GM12878 (cell line): ENCODE measurements around the gene SETBP1. TPM values are rescaled to one million over a fixed set of nuclear protein-coding genes. Genes with fewer than 3 reads are reported as not detected.

Experiments used
- ATAC-seq: fragments of 200-7000 bp; cut with Tn5 transposase; 3 replicates; pipeline ENCODE4 v1.9.1; 2020; ENCODE audit warnings: mild to moderate bottlenecking, moderate library complexity
- Bru-seq: library from RNA; stranded (reverse); fragments of 400-500 nt; gene quantifications from one replicate; lab custom pipeline; 2021; lab: Mats Ljungman, UMichigan
- BruChase-seq, 2 experiments: library from RNA; stranded (reverse); fragments of 400-500 nt; gene quantifications; one replicate each; lab custom pipeline; 2021; lab: Mats Ljungman, UMichigan
- BruUV-seq: library from RNA; stranded (reverse); fragments of 400-500 nt; replicated peaks from 2 replicates; lab custom pipeline; 2021; lab: Mats Ljungman, UMichigan
- CTCF ChIA-PET: fragments of 300-600 bp; sonication (Branson Sonifier 250); formaldehyde crosslinking; extraction: SDS; loops from one replicate; lab custom pipeline; 2021; ENCODE audit warnings: inconsistent platforms; lab: Yijun Ruan, JAX
- POLR2A ChIA-PET: fragments of 350-600 bp; formaldehyde crosslinking; extraction: SDS; loops from one replicate; lab custom pipeline; 2021; ENCODE audit warnings: inconsistent platforms; lab: Charles Lee
- RAD21 ChIA-PET: fragments of 300-600 bp; sonication (Branson Sonifier 250); formaldehyde crosslinking; loops from one replicate; lab custom pipeline; 2023; ENCODE audit warnings: antibody characterized with exemption; ENCODE audit not compliant: unreplicated experiment; lab: Charles Lee
- SMC1A ChIA-PET: fragments of 300-600 bp; sonication (Branson Sonifier 250); formaldehyde crosslinking; loops from one replicate; lab custom pipeline; 2023; ENCODE audit not compliant: unreplicated experiment, uncharacterized antibody; lab: Charles Lee
- DNase-seq: peaks from one replicate; pipeline ENCODE4 v3.0.0-alpha.2; 2011; ENCODE audit warnings: low read depth, low spot score
- FAIRE-seq: peaks from 3 replicates; lab custom pipeline; 2011; peaks lifted over from hg19 to GRCh38; lab: Jason Lieb, UNC
- H2AFZ ChIP-seq: 2 replicates; pipeline ENCODE4 v1.6.0; 2011; ENCODE audit warnings: low read depth, low read length, control low read depth; ENCODE audit not compliant: control insufficient read depth
- H3K27ac ChIP-seq: 2 replicates; pipeline ENCODE4 v1.5.1; 2011; ENCODE audit warnings: control low read depth; ENCODE audit not compliant: control insufficient read depth, insufficient read depth
- H3K27me3 ChIP-seq, 2 experiments: replicated peaks in 1 of 2; 2 replicates each; pipeline versions ENCODE4 v1.6.0 to v1.6.1; 2011; ENCODE audit warnings: low read length in 1 of 2; ENCODE audit not compliant: control insufficient read depth in 2 of 2, insufficient read depth in 2 of 2
- H3K36me3 ChIP-seq, 2 experiments: 2 replicates each; pipeline ENCODE4 v1.5.1; 2011; ENCODE audit warnings: low read length in 1 of 2; ENCODE audit not compliant: control insufficient read depth in 2 of 2, insufficient read depth in 2 of 2
- H3K4me1 ChIP-seq: 2 replicates; pipeline ENCODE4 v1.6.1; 2011; ENCODE audit warnings: mild to moderate bottlenecking, low read length, moderate library complexity, mixed read lengths; ENCODE audit not compliant: control insufficient read depth, insufficient read depth
- H3K4me2 ChIP-seq: 2 replicates; pipeline ENCODE4 v1.6.0; 2011; ENCODE audit warnings: control low read depth; ENCODE audit not compliant: control insufficient read depth, insufficient read depth
- H3K4me3 ChIP-seq: fragments of 200-600 bp; sonication (generic); 2 replicates; pipeline ENCODE4 v1.5.1; 2016
- H3K79me2 ChIP-seq: 2 replicates; pipeline ENCODE4 v1.6.0; 2011; ENCODE audit warnings: low read length; ENCODE audit not compliant: control insufficient read depth, insufficient read depth
- H3K9ac ChIP-seq: 2 replicates; pipeline ENCODE4 v1.8.0; 2011; ENCODE audit warnings: low read length, control low read depth, mixed read lengths; ENCODE audit not compliant: control insufficient read depth, insufficient read depth
- H3K9me3 ChIP-seq: replicated peaks from 3 replicates; pipeline ENCODE4 v1.5.1; 2011; ENCODE audit warnings: mild to moderate bottlenecking, low read length; ENCODE audit not compliant: control insufficient read depth, insufficient read depth
- H4K20me1 ChIP-seq: 2 replicates; pipeline ENCODE4 v1.6.0; 2011; ENCODE audit not compliant: control insufficient read depth, insufficient read depth
- ASH2L ChIP-seq: fragments of 300-600, 200-600 bp; sonication (generic); IDR thresholded peaks from 2 replicates; pipeline ENCODE4 v1.6.1; 2017; ENCODE audit warnings: low read depth, mild to moderate bottlenecking, borderline replicate concordance
- BACH1 ChIP-seq: fragments of 450-650 bp; IDR thresholded peaks from 2 replicates; pipeline ENCODE4 v1.6.1; 2017; ENCODE audit warnings: mild to moderate bottlenecking, borderline replicate concordance
- BHLHE40 ChIP-seq, 2 experiments: fragments of 450-650 bp in 1 of 2; IDR thresholded peaks; 2 replicates each; pipeline ENCODE4 v1.6.1; 2011 to 2017; ENCODE audit warnings: low read depth in 2 of 2, borderline replicate concordance in 1 of 2, improper control_type of control experiment in 1 of 2, low read length in 1 of 2, mild to moderate bottlenecking in 1 of 2
- CBFB ChIP-seq: IDR thresholded peaks from 2 replicates; pipeline ENCODE4 v1.6.1; 2016; ENCODE audit warnings: antibody characterized with exemption, low read depth
- CEBPB ChIP-seq, 2 experiments: fragments of 150-350 bp in 1 of 2; IDR thresholded peaks; 2 replicates each; pipeline ENCODE4 v1.6.1; 2012 to 2014; ENCODE audit warnings: low read depth in 2 of 2, low read length in 2 of 2, borderline replicate concordance in 1 of 2, inconsistent platforms in 1 of 2
- CHD4 ChIP-seq: fragments of 200-600 bp; sonication (generic); IDR thresholded peaks from 2 replicates; pipeline ENCODE4 v1.6.1; 2016; ENCODE audit warnings: mild to moderate bottlenecking
- ETV6 ChIP-seq, 2 experiments: fragments of 450-650 bp in 1 of 2; IDR thresholded peaks in 1 of 2; conservative IDR thresholded peaks in 1 of 2; 2 replicates each; pipeline ENCODE4 v1.6.1; 2014; ENCODE audit warnings: antibody characterized with exemption in 1 of 2, borderline replicate concordance in 1 of 2, low read depth in 1 of 2, mild to moderate bottlenecking in 1 of 2, moderate library complexity in 1 of 2
- GABPA ChIP-seq: IDR thresholded peaks from 2 replicates; pipeline ENCODE4 v1.6.1; 2014; ENCODE audit warnings: antibody characterized with exemption, low read depth, mild to moderate bottlenecking, inconsistent platforms
- GATAD2B ChIP-seq: fragments of 450-650 bp; conservative IDR thresholded peaks from 2 replicates; pipeline ENCODE4 v1.6.1; 2017; ENCODE audit warnings: low read depth, mild to moderate bottlenecking, moderate library complexity
- HCFC1 ChIP-seq: fragments of 150-350 bp; IDR thresholded peaks from 2 replicates; pipeline ENCODE4 v1.6.1; 2014; ENCODE audit warnings: low read length
- HDGF ChIP-seq: fragments of 450-650 bp; IDR thresholded peaks from 2 replicates; pipeline ENCODE4 v1.6.1; 2016; ENCODE audit warnings: antibody characterized with exemption
- KDM1A ChIP-seq: fragments of 200-600 bp; sonication (generic); IDR thresholded peaks from 2 replicates; pipeline ENCODE4 v1.6.1; 2016; ENCODE audit warnings: borderline replicate concordance
- MEF2A ChIP-seq: IDR thresholded peaks from 2 replicates; pipeline ENCODE4 v1.6.1; 2011; ENCODE audit warnings: low read depth, mild to moderate bottlenecking, low read length, moderate library complexity; ENCODE audit not compliant: insufficient read depth
- RBBP5 ChIP-seq: fragments of 200-600 bp; sonication (generic); conservative IDR thresholded peaks from 2 replicates; pipeline ENCODE4 v1.6.1; 2016
- RELA ChIP-seq: fragments of 450-650 bp; IDR thresholded peaks from 2 replicates; pipeline ENCODE4 v1.8.0; 2014; ENCODE audit warnings: borderline replicate concordance; ENCODE audit not compliant: partially characterized antibody
- SIX5 ChIP-seq: IDR thresholded peaks from 2 replicates; pipeline ENCODE4 v1.6.1; 2011; ENCODE audit warnings: mild to moderate bottlenecking, low read depth, low read length, moderate library complexity; ENCODE audit not compliant: severe bottlenecking
- YY1 ChIP-seq: IDR thresholded peaks from 2 replicates; pipeline ENCODE4 v1.6.1; 2011; ENCODE audit warnings: low read depth, mild to moderate bottlenecking, low read length
- ZSCAN29 ChIP-seq: fragments of 450-650 bp; IDR thresholded peaks from 2 replicates; pipeline ENCODE4 v1.6.1; 2017; ENCODE audit warnings: mild to moderate bottlenecking, moderate library complexity
- whole genome bisulfite sequencing: methylation state at CpG from one replicate; pipeline ENCODE4 v1.1.6; 2016; ENCODE audit warnings: low lambda C conversion rate; ENCODE audit not compliant: insufficient replicate concordance, insufficient coverage; ENCODE audit errors: missing lambda C conversion rate; 5-methylcytosine and 5-hydroxymethylcytosine counted together
- in situ Hi-C: fragments of 300-500 bp; cut with MboI; formaldehyde crosslinking; loops from 9 replicates; pipeline ENCODE4 v1.14.3; 2018; ENCODE audit warnings: mixed read lengths
- intact Hi-C: fragments of 100-400 bp; cut with micrococcal nuclease; formaldehyde crosslinking; loops from one replicate; pipeline ENCODE4 v1.14.2; 2022; ENCODE audit not compliant: unreplicated experiment
- long read RNA-seq, 2 experiments: library from polyadenylated mRNA; unstranded; transcript quantifications; one replicate each; pipeline ENCODE4 v2.0.0, GENCODE V29; 2019 to 2020
- polyA minus RNA-seq, 3 experiments: library from RNA; depleted of rRNA, polyadenylated mRNA; stranded (reverse); fragments of >200 nt; gene quantifications; 2 replicates each; pipeline ENCODE4 v1.2.3, GENCODE V29; 2011
- polyA plus RNA-seq, 11 experiments: library from polyadenylated mRNA; depleted of rRNA in 4 of 11; unstranded in 6 of 11; stranded (reverse) in 5 of 11; fragments of >200 nt; fragmentation: Nextera tagmentation in 4 of 11; fragmentation: Illumina TruSeq in 1 of 11; extraction: Ambion mirVana in 4 of 11; extraction: Trizol in 1 of 11; gene quantifications; 1 replicate in 1 of 11; 2 replicates in 10 of 11; pipeline versions ENCODE4 v1.2.1 to v1.2.3, GENCODE V29; 2011 to 2016; ENCODE audit warnings: inconsistent platforms in 2 of 11, missing spikeins in 2 of 11, low read depth in 1 of 11
- total RNA-seq, 4 experiments: library from RNA; depleted of rRNA in 3 of 4; stranded (reverse); fragments of >200 nt in 3 of 4; fragmentation: Illumina TruSeq in 1 of 4; extraction: Trizol in 1 of 4; gene quantifications; 2 replicates each; pipeline versions ENCODE4 v1.2.1 to v1.2.3, GENCODE V29; 2013 to 2021

SETBP1 gene
- 124 and 128 TPM in 2 replicates for total RNA-seq (2013; cell fraction: nucleolus; rRNA removed)
- total RNA-seq (2014; rRNA removed) (13.5 and 13.7 TPM in 2 replicates), total RNA-seq (2014; rRNA removed; fragmentation: Illumina TruSeq; extraction: Trizol) (11.9 and 12.5 TPM in 2 replicates), total RNA-seq (2021) (23.7 and 29.7 TPM in 2 replicates), polyA plus RNA-seq (2011; rRNA removed) (15.0 and 15.4 TPM in 2 replicates), polyA plus RNA-seq (2014; fragmentation: Illumina TruSeq; extraction: Trizol) (9.7 and 10.3 TPM in 2 replicates), polyA plus RNA-seq (2014; fragmentation: Nextera tagmentation; extraction: Ambion mirVana) (1 to 10 TPM in 1 of 2 experiments, under 1 TPM in 1; 0.99 to 2.6 TPM), polyA plus RNA-seq (2014; rRNA removed) (6.9 and 7.0 TPM in 2 replicates), polyA plus RNA-seq (2016; fragmentation: Nextera tagmentation; extraction: Ambion mirVana) (1 to 10 TPM; 4.0 to 4.3 TPM), polyA minus RNA-seq (2011; rRNA and poly(A)+ RNA removed) (41.5 and 46.6 TPM in 2 replicates), Bru-seq, nascent RNA (percentile 67 among the genes with signal in this experiment), BruChase-seq, experiment 1, labeled RNA remaining after a 6-hour chase (percentile 61 among the genes with signal in this experiment), BruChase-seq, experiment 2, labeled RNA remaining after a 2-hour chase (percentile 65 among the genes with signal in this experiment)
- 1.9 TPM for polyA plus RNA-seq (2011; ENCODE audit: low read depth)
- polyA plus RNA-seq (2011; cell fraction: cytosol; rRNA removed), result 8.8 and 10.3 TPM in 2 replicates
- 31.0 and 32.9 TPM in 2 replicates for polyA plus RNA-seq (2011; cell fraction: nucleus; rRNA removed)
- polyA plus RNA-seq (2012), result 2.0 and 3.2 TPM in 2 replicates
- polyA minus RNA-seq (2011; cell fraction: cytosol; rRNA and poly(A)+ RNA removed), result 9.6 and 12.1 TPM in 2 replicates
- polyA minus RNA-seq (2011; cell fraction: nucleus; rRNA and poly(A)+ RNA removed), result 77.5 and 127 TPM in 2 replicates
- long read RNA-seq, experiment 1, partial matches to known transcripts, result 0 of 4 reads
- long read RNA-seq, experiment 1, other reads (novel, unspliced or antisense), result 4 of 4 reads
- long read RNA-seq, experiment 2, partial matches to known transcripts, result 2 of 10 reads
- long read RNA-seq, experiment 2, other reads (novel, unspliced or antisense), result 8 of 10 reads

DNA sequence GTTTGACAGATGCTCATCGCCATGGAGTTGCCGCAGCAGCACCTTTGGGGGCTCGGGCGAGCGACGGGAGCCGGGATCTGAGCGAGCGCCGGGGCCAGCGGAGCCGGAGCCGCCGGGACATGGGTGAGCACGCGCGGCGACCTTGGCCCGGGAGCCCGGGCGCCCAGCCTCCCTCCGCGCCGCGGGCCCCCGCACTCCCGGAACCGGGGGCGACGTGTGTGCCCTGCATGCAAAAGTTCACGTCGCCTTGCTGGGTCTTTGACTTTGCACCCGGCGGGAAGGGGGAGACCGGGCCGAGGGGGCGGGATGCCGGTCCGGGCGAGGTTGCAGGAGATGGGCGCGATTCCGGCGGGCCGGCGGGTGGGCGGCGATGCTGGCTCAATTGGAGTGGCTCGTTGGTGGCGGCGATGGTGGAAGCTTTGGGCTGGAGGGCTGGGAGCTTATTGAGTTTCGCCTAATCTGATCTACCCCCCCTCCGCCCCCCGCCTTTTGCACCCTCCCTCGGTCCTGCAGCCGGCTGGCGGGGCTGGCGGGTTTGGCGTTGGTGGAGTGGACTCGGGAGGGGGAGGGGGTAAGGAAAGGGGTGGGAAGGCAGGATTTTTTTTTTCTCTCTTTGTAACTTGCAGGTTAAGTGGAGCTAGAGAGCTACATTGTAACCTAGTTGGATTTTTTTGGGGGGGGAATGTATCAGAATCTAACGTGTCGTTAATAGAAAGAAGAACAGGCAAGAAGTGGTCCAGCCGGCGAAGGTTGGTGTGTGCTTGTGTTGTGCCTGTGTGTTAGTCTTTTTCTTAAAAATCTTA, at the start of gene SETBP1:
SETBP1 (plus strand) TSS at position 616 of the 803 bp plus-strand sequence. CDS start 20,459 bp downstream, outside the sequence.
- peaks cover 0 to 3% of the 10 kb centered on the region in 2 experiments; a peak in 1 of 4 replicates for H3K27me3 ChIP-seq
- ATAC-seq, result peak; percentile 42
- BruUV-seq, result TSS peak; percentile 85
- peaks cover 19% of the 10 kb centered on the region for H3K79me2 ChIP-seq
- no peaks in the 10 kb centered on the region for H4K20me1 ChIP-seq
- peak within 1 kb of the TSS; percentile 58 for H2AFZ ChIP-seq
- H3K4me1 ChIP-seq, result peaks cover 14% of the 10 kb centered on the region
- no peak for FAIRE-seq
- DNase-seq, result no peak
- H3K27ac ChIP-seq, result peak within 1 kb of the TSS; percentile 82
- SMC1A ChIA-PET, result interaction anchor here (0.6 to 2.5 kb wide), 9 partner anchors 26 to 229 kb away, joined by 3 to 9 read pairs (median 3); no protein-coding TSS in a partner anchor
- in situ Hi-C loops (no loop called here), intact Hi-C loops (loop anchor here (1.0 to 5.0 kb wide), 2 partner anchors 120 to 292 kb away; no protein-coding TSS in a partner anchor)
- no peaks in the 10 kb centered on the region for H3K9me3 ChIP-seq
- CTCF ChIA-PET, result interaction anchor here (0.6 to 2.7 kb wide), 9 partner anchors 10 to 532 kb away, joined by 3 to 12 read pairs (median 4); no protein-coding TSS in a partner anchor
- peak within 1 kb of the TSS; percentile 94 for H3K4me2 ChIP-seq
- RAD21 ChIA-PET, result interaction anchor here (0.6 to 2.9 kb wide), 27 partner anchors 9 to 533 kb away, joined by 3 to 31 read pairs (median 4); no protein-coding TSS in a partner anchor
- peak within 1 kb of the TSS; percentile 75 for H3K4me3 ChIP-seq
- POLR2A ChIA-PET, result interaction anchor here (1.0 to 1.4 kb wide), 4 partner anchors 21 to 230 kb away, joined by 3 to 5 read pairs (median 4); no protein-coding TSS in a partner anchor
- H3K36me3 ChIP-seq, result no peaks in the 10 kb centered on the region; a peak in 1 of 4 replicates
- H3K9ac ChIP-seq, result peak within 1 kb of the TSS; percentile 79
- 1% methylated on average over 55 of the region's 64 CpGs for WGBS
- 0 out of 2 replicates have a peak, but pooled peaks have one; percentile 51 for TF ChIP-seq BACH1
- TF ChIP-seq BHLHE40 (IDR thresholded peaks at IDR 0.05; ENCODE audit: borderline replicate concordance in 1 of 2, low read depth in 2 of 2, low read length in 1 of 2), result peak in 1 of 2 experiments; percentile 70; a peak in 1 of 4 replicates
- no peak for TF ChIP-seq MEF2A
- TF ChIP-seq GATAD2B, result peak; percentile 90
- no peak for TF ChIP-seq ETV6 (conservative IDR thresholded peaks at IDR 0.05 in 1 of 2, IDR thresholded peaks at IDR 0.05 in 1 of 2; ENCODE audit: borderline replicate concordance in 1 of 2, low read depth in 1 of 2)
- peak; percentile 62; the same call in 1 of the 2 replicates for TF ChIP-seq YY1
- TF ChIP-seq GABPA, result no peak
- no peak for TF ChIP-seq ZSCAN29
- no peak for TF ChIP-seq HCFC1
- TF ChIP-seq ASH2L, result no peak
- no peak for TF ChIP-seq HDGF
- no peak for TF ChIP-seq CBFB
- TF ChIP-seq RBBP5, result no peak
- TF ChIP-seq CEBPB (IDR thresholded peaks at IDR 0.05; ENCODE audit: borderline replicate concordance in 1 of 2, low read depth in 2 of 2, low read length in 2 of 2), result no peak
- no peak for TF ChIP-seq RELA
- no peak for TF ChIP-seq CHD4
- TF ChIP-seq SIX5, result no peak
- TF ChIP-seq KDM1A, result no peak
